Renal cortex interstitium (tissue), 11 donors: ENCODE measurements around the gene VPS9D1. TPM values are rescaled to one million over a fixed set of nuclear protein-coding genes. Genes with fewer than 3 reads are reported as not detected.

Source experiments
- DNase-seq, 11 donors: peaks; one replicate each; pipeline ENCODE4 v3.0.0-alpha.2; 2013; ENCODE audit warnings: low read depth in 9 of 11, low spot score in 4 of 11; ENCODE audit errors: extremely low read depth in 1 of 11
- polyA plus RNA-seq, 3 donors: library from polyadenylated mRNA; unstranded; fragments of 120-200 nt; gene quantifications; one replicate each; pipeline ENCODE4 v1.2.1, GENCODE V29; 2013; ENCODE audit not compliant: insufficient read length in 3 of 3

The VPS9D1 gene
- polyA plus RNA-seq, 3 donors, result 10.2 to 16.5 (median 13.1) TPM

- DNase-seq, result no peak
Observed at GRCh38 chr16:89716916-89717687, 3.6 kb downstream of the VPS9D1 start.

GRCh38 chr16:89716493-89716892 lies 4.2 kb downstream of the VPS9D1 start:
- no peak for DNase-seq

- DNase-seq, result peak in 1 of 11 donors; percentile 1
Observed at GRCh38 chr16:89712274-89712781, 8.4 kb downstream of the VPS9D1 start.

- peak in 1 of 11 donors; percentile 38 for DNase-seq
Observed at GRCh38 chr16:89711601-89712273, 9.0 kb downstream of the VPS9D1 start.

- peak in 2 of 11 donors; percentile 5 to 12 for DNase-seq
Observed at GRCh38 chr16:89710709-89711564, 9.8 kb downstream of the VPS9D1 start.

- DNase-seq, result no peak
Observed at GRCh38 chr16:89709716-89710432, 10.8 kb downstream of the VPS9D1 start.

GRCh38 chr16:89709166-89709565 lies 11.5 kb downstream of the VPS9D1 start:
- DNase-seq, result no peak

- no peak for DNase-seq
Observed at GRCh38 chr16:89708481-89708931, 12.2 kb downstream of the VPS9D1 start.

GRCh38 chr16:89707695-89708094 lies 13.0 kb downstream of the VPS9D1 start:
- DNase-seq, result no peak

GRCh38 chr16:89706518-89707260 lies 14.0 kb downstream of the VPS9D1 start:
- no peak for DNase-seq

GRCh38 chr16:89705006-89705405 lies 15.7 kb downstream of the VPS9D1 start:
- DNase-seq, result no peak

- DNase-seq, result no peak
Observed at GRCh38 chr16:89704281-89704680, 16.4 kb downstream of the VPS9D1 start.

- peak in 10 of 11 donors; percentile 79 to 92 (median 87) for DNase-seq
Observed at GRCh38 chr16:89701425-89702406, 19.0 kb downstream of the VPS9D1 start, which contains the start of gene SPATA2L. Gene SPATA2L, minus strand, starts transcription at chr16:89701705. Its CDS starts 473 bp downstream, at chr16:89701232.

- peak in 3 of 11 donors; percentile 29 to 49 (median 46) for DNase-seq
Observed at GRCh38 chr16:89700649-89701424, 19.9 kb downstream of the VPS9D1 start.

- peak in 10 of 11 donors; percentile 90 to 97 (median 96) for DNase-seq
Observed at GRCh38 chr16:89700100-89700648, 20.5 kb downstream of the VPS9D1 start.
